Caki2 (cell line): ENCODE results near the gene SLN. TPM values are rescaled to one million over a fixed set of nuclear protein-coding genes. Genes with fewer than 3 reads are reported as not detected.
"Not testable (repeated sequence)": the region's sequence is repeated elsewhere in the genome, so short reads cannot be mapped to it uniquely, and the experiment has no call there.

ENCODE experiments used
- DNase-seq: peaks from one replicate; pipeline ENCODE4 v3.0.0-alpha.2; 2015; ENCODE audit warnings: low read depth
- in situ Hi-C: cut with HindIII; loops from 2 replicates; pipeline ENCODE4 v1.10.0; 2016; ENCODE audit warnings: low sequenced_read_pairs, low pct_unique_long_range_greater_than_20kb, mixed read lengths
- total RNA-seq: library from RNA; depleted of rRNA; stranded (reverse); fragments of >200 nt; shearing (Covaris generic); gene quantifications from 2 replicates; pipeline ENCODE4 v1.2.3, GENCODE V29; 2014; ENCODE audit warnings: low replicate concordance; rRNA removed

The SLN gene
- total RNA-seq: not detected in 2 replicates

DNA sequence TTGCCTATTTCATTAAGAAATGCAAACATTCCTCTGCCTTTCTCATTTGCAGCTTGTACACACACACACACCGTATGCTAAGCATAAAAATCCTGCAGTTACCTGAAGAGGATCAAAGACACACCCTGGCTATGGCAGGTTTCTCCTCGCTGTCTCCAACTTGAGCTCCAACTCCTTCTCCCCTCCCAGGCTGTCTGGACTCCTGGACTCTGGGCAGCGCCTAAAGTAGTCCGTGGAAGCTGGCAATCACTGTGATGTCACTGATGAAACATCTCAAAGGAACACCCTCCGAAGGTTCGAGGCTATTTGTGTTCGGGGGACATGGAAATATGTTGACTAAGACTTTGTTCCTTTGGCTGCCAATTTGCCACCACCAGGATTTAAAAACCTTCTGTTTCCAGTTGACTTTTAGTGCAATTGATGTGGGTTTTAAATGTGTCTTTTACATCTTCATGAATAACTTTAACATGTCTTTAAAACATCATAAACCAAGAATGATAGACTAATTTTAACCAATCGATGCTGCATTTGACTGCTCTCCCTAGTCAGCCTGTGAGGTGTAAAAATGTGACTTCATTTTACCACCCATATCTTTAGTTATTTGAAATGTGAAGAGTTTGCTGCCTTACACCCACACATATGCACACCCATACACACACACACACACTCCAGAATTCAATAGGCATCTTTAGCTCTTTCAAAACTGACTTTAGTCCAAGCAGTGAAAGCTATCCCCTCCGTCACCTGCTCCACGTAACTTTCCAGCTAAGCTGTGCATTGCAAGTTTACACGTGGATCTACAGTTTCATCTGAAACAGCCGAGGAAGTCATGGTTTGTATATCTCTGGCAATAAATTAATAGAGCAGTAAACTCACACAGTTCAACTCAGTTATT lies at the start of gene SLN:
SLN (minus strand) TSS at position 196 of the 895 bp plus-strand sequence.
- in situ Hi-C loops: no loop called here
- no peak for DNase-seq

DNA sequence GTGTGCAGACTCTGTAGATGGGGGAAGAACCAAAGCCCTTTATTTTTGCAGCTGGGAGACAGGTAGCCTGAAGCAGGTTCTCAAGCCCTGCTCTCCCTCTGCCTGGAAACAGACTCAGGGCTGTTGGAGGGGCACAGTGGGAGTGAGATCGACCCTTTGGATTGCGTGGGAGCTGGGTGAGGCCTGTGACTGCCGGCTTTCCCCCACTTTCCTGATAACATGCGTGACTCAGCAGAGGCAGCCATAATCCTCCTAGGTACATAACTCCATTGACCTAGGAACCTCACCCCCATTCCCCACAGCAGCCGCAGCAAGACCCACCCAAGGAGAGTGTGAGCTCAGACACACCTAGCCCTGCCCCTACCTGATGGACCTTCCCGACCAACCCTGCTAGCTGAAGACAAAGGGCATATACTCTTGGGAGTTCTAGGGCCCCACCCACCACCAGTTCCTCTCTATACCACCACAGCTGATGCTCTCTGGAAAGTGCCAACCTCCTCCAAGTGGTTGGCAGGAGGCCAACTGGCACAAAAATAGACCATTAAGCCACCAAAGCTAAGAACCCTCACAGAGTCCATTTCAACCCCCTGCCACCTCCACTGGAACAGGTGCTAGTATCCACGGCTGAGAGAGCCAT lies 47.0 kb upstream of the SLN start:
- in situ Hi-C loops, DNase-seq: not testable (repeated sequence)

DNA sequence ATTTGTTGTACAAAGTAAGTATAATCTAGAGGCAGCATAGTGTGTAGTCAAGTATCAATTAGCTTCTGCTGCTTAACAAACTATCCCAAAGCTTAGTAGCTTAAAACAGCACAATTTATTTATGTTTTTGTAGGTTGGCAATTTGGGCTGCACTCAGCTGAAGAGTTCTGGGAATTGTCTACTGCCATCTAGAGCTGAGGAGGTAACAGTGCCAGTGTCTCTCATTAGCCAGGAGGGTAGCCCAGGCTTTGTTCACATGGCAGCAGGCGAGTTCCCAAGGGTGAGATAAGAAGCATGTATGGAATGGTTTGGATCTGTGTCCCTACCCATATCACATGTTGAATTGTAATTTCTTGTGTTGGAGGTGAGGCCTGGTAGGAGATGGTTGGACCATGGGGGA lies 45.8 kb upstream of the SLN start:
- DNase-seq: no peak
- in situ Hi-C loops: no loop called here

DNA sequence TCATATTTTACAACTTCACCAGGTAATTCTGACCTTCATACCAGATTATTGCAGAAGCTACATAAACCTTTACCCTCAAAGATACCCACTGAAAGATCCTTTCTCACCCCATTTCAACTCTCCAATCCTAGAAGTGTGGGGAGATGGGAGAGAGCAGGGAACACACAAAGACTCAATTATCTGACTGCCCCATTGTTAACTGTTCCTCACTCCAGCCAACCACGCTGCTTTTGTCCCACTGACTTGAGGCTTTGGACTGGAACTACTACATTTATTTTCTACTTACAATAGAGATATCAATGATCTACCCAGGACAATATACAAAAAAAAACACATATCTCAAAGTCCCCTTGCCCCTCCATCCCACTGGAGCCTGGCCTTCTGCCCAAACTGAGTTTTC lies 44.7 kb upstream of the SLN start:
- no peak for DNase-seq
- in situ Hi-C loops: no loop called here

DNA sequence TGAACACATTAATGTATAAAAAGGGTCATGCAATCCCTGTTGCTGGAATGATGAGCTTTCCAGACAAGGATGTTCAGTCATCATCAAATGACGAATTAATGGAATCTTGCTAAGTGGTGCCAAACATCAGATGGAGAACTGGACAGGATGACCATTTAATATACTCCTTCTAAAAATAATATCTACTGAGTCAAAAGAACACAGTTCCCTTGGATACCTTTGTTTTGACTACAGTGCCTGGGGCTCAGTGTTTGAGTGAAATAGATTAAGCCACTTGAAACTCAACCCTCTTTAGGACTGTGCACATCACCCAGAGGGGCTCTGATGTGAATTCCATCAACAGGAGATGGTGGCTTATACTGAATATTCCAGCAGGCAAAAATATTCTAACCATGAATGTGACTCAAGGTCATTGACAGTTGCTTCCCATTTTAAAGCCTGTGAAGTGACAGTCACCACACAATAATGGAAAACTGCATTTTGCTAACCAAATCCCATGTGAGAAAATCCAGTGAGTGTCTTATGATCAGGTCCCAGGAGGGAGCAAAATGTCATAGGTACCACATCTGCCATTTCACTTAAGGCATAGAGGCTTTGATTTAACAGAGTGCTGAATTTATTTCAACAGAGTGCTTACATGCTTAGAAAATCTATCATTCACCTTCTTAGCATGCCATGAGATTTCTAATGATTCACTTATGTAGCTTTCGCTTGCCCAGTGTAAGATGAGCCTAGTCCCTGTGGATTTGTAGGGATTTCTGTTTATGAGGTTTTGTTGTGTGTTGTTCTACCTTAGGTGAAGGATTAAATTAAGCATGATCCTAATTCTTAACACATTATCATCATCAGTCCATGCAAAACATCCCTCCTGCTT lies 41.3 kb upstream of the SLN start:
- no peak for DNase-seq
- in situ Hi-C loops: no loop called here

DNA sequence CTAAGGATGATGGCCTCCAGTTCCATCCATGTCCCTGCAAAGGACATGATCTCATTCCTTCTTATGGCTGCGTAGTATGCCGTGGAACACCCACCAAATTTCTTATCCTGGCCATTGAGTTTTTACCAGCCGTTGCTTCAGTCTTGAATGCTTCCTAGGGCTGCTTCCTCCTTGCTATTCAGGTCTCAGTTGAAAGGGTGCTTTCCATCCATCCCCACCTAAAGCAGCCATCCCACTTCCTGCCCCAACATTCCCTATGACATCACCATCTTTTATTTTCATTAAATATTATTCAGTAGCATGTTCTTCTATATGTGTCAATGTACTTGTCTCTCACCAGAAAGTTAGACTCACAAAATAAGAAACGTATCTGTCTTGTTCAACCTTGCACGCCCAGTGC lies 40.7 kb upstream of the SLN start:
- no peak for DNase-seq
- in situ Hi-C loops: no loop called here

DNA sequence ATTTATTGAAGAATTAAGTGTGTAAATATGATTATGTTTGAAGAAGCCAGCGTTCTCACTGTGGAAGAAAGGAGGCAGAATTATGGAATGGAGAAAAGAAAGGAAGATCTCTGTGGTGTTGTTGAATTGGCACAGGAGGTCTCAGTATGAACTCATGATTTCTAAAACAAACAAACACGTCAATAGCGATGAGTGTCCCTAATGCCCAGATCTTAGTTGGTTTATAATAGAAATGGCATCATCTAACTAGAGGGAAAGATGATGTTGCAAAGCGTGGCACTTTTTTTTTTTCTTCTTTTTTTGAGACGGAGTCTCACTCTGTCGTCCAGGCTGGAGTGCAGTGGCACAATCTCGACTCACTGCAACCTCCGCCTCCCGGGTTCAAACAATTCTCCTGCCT lies 39.2 kb upstream of the SLN start:
- DNase-seq: no peak
- in situ Hi-C loops: no loop called here

DNA sequence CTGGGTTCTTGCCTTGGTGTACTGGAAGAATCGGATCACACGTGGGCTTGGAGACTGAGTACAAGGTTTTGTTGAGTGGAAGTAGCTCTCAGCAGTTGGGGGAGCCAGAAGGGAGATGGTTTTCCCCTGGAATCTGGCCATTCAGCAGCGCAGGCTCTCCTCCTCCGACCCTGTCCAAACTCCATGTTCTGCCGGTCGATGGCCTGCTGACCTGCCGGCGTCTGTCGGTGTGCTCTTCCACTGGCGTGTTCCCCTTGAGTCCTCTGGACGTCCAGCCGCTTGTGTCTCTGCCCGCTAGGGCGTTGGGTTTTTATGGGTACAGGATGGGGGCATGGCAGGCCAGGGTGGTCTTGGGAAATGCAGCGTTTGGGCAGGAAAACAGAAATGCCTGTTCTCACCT lies 38.5 kb upstream of the SLN start:
- DNase-seq: no peak
- in situ Hi-C loops: no loop called here

DNA sequence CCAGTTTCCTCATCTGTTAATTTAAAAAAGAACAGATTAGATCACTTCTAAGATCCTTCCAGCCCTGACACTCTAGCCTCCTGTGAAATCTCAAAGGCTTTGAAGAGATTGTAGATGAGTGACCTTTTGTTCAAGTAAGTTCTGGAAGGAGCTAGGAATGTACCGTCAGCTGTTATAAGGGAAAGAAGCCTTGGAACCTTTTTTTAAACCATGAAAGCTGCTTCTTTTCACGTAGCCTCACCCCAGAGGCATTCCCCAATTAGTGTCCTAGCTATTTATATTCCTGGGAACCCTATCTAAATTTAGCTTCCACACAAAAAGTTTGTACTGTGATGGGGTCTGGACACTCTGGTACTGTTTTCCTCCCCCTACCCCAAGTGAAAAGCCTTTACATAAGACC lies 35.8 kb upstream of the SLN start:
- no peak for DNase-seq
- in situ Hi-C loops: no loop called here

DNA sequence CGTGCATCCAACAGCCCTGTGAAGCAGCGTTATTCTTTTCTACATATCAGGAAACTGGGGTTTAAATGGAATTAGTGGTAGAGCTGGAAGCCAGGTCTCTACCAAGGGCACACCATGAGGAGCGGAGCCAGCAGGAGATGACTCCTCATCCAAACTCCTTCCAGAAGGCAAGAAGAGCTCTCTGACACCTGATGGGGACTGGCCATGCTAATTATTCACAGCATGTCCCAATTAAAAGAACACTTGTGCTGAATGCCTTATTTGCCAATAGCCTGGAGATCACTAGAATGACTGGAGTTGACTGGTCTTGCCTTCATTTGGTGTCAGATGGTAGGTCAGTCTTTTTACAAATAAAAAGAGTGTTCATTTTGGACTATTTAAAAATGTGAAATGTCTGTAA lies 32.9 kb upstream of the SLN start:
- in situ Hi-C loops: no loop called here

DNA sequence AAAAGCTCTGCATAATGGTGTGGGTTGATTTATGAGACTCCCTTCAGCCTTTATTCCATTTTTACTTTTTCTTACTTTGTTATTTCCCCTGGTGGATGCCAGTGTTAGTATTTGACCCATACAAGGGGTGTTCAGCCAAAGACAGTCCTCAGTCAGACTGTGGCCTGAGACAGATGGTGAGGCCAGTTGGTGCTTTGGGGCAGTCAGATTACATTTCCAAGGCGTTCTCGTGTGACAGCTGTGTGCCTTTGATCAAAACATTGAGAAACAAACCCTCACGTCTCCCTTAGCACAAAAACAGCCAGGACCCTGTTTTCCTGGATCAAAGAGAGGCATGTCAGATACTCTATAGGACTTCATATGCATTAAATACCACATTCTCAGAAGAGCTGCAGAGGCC lies 31.3 kb upstream of the SLN start:
- in situ Hi-C loops: no loop called here
- DNase-seq: no peak

More for the DNA sequence above, 32.9 kb upstream of the SLN start:
- DNase-seq: no peak

DNA sequence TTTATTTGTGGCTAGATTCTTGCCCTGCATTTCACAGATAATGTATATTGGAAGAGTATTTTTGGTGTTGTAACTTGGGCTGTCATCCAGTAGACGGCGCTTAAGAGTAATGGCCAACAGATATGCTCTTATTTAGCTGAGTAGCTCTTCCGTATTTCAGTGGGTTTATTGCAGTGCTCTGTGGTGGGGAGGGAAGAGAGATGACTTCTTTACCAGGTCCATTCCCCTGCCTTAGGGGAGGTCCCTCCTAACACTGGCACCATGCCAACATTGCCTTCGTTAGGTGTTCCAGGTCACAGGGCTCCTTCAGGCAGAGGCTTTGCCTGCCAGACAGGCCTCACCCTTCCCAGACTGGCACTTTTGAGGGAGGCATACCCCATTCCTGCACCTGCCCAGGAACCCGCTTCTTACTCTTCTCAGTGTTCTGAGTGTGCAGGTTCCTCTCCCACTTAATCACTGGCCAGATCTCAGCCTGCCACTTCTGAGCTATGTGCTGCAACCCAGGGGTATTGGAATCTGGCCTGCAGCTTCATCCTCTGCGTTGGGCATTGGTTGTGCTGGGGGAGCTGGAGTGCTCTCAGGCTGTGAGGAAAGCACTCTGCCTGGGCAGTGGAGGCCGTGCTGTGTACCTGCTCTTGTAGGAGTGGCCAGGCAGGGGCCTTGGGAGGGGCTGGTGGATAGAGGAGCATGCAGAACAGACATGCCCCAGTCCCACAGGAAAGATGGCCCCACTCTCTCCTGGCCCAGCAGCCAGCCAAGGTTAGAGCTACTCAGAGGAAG lies 29.4 kb upstream of the SLN start:
- DNase-seq: peak; percentile 8
- in situ Hi-C loops: no loop called here

DNA sequence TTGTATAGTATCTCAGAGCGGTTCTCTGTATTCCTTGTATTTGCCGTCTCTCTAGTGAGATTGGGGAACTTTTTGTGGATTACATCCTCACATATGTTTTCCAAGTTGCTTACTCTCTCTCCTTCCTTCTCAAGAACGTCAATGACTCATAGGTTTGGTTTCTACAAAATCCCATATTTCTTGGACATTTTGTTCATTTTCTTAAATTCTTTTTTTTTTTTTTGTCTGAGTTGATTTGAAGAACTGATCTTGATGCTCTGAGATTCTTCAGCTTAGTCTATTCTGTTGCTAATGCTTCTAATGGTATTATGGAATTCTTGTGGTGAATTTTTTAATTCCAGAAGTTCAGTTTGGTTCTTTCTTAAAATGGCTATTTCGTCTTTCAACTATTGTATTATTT lies 28.4 kb upstream of the SLN start:
- in situ Hi-C loops: no loop called here

DNA sequence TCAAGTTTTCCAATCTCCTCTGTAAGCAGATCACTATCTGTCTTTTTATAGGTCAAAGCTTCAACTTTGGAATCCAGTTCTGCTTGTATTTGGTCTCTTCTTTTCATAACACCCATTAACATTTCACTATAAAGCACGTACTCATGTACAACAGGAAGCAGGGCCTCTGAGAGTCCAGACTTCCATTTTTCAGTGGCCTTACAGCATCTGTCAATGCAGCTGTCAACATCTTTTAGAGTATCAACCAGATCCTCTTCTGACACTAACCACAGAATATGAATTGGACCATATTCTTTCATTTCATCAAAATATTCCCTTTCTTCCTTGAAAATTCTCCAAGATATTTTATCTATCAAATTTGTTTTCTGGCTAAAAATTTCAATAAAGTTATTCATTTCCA lies 24.7 kb upstream of the SLN start:
- DNase-seq: no peak
- in situ Hi-C loops: no loop called here

More for the DNA sequence above, 28.4 kb upstream of the SLN start:
- DNase-seq: no peak

DNA sequence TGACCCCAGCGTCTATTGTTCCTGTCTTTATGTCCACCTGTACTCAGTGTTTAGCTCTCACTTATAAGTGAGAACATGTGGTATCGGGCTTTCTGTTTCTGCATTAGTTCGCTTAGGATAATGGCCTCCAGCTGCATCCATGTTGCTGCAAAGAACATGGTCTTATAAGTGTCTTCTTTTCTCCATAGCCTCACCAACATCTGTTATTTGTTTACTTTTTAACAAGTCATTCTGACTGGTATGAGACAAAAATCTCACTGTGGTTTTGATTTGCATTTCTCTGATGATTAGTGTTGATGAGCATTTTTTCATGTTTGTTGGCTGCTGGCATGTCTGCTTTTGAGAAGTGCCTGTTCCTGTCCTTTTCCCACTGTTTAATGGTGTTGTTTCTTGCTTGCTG lies 21.7 kb upstream of the SLN start:
- DNase-seq: no peak
- in situ Hi-C loops: no loop called here

DNA sequence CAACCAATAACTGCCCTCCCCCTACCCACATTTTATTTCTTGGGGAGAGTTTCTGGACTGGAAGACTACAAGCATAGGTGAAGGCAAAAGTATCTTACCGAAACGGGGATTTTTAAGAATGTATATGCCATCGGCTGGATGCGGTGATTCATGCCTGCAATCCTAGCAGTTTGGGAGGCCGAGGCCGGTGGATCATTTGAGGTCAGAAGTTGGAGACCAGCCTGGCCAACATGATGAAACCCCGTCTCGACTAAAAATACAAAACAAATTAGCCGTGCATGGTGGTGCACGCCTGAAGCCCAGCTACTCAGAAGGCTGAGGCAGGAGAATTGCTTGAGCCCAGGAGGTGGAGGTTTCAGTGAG lies 20.8 kb upstream of the SLN start:
- in situ Hi-C loops: no loop called here
- DNase-seq: no peak

DNA sequence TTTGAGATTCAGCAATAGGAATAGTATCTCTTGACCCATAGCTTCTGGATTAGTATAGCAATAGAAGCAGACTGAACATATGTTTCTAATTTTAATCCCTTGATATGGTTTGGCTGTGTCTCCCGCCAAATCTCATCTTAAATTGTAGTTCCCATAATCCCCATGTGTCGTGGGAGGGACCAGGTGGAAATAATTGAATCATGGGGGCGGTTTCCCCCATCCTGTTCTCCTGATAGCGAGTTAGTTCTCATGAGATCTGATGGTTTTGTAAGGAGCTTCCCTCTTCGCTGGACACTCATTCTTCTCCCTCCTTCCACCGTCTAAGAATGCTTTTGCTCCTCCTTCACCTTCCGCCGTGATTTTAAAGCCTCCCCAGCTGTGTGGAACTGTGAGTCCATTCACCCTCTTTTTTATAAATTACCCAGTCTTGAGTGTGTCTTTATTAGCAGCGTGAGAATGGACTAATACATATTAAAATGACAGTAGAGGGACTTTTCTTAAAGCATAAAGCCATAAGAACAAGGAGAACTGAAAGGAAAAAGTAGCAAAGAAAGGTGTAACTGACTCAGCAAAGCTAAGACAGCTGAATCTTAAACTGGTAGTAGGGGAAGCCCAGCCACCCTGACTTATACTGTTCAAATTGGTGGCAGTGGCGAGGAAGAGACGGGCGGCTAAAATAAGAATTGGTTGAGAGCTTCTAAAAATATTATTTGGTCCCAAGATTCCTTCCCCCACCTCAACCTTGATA lies 20.3 kb upstream of the SLN start:
- DNase-seq: no peak
- in situ Hi-C loops: no loop called here

DNA sequence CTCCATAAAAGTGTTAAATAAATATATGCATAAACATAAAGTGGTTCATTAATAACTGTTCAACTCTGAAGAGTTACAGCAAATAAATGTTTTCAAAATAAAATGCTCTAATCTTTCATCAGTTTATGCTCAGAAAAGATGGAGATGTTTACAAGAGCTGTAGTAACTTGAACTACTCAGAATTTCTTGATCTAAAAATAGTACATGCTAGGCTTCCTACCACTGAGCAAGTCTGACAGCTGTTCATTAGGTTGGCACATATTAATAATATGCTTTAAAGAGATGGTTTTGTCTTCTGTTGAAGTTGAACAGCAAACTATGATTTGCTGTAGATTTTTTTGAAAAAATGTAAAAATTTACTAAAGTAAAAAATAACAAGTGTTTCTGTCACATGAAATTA lies 10.8 kb upstream of the SLN start:
- DNase-seq: no peak
- in situ Hi-C loops: no loop called here
